ENCODE results near the gene PGA4. TPM values are rescaled to one million over a fixed set of nuclear protein-coding genes. Genes with fewer than 3 reads are reported as not detected.

PGA4 gene
- total RNA-seq, result not detected in 2 replicates

GRCh38 chr11:61222047-61222446 lies at the start of gene PGA4:
Gene PGA4, plus strand, starts transcription at chr11:61222347. Its CDS starts 54 bp downstream, at chr11:61222401.

GRCh38 chr11:61202950-61203746 lies 19.0 kb upstream of the PGA4 start, which contains the start of gene PGA3:
Gene PGA3, plus strand, starts transcription at chr11:61203515. Its CDS starts 50 bp downstream, at chr11:61203565.

DNA sequence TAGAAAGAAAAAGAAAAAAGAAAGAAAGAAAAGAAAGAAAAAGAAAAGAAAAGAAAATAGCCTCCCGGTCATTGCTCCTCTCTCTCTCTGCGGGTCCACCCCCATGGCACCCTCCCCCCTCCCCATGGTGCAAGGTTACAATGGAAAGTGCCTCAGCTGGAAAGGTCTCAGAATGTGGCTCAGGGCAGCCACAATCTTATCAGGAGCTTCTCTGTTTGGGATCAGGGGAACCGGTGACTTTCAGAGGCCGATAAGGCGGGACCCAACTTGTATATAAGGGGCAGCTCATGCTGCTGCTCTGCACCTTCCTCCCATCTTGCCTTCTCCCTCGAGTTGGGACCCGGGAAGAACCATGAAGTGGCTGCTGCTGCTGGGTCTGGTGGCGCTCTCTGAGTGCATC lies 18.7 kb downstream of the PGA4 start, which contains the start of gene PGA5:
TSS of gene PGA5 (plus strand) at position 301 of the 400 bp plus-strand sequence. CDS start at position 353, 52 bp downstream.

Other genes with a start within 250 kb of the PGA4 start
- gene CD5, start 119.9 kb upstream of the PGA4 start, total RNA-seq, result not detected in 2 replicates
- 9.6 and 11.5 TPM in 2 replicates for gene VPS37C, start 60.9 kb upstream of the PGA4 start, total RNA-seq
- not detected in 2 replicates for gene PGA3, start 18.8 kb upstream of the PGA4 start, total RNA-seq
- not detected in 2 replicates for gene PGA5, start 18.8 kb downstream of the PGA4 start, total RNA-seq
- gene VWCE, start 73.0 kb downstream of the PGA4 start, total RNA-seq, result 0.11 and 0.62 TPM in 2 replicates
- 353 and 373 TPM in 2 replicates for gene DDB1, start 110.8 kb downstream of the PGA4 start, total RNA-seq
- gene TKFC, start 110.9 kb downstream of the PGA4 start, total RNA-seq, result 18.8 and 26.5 TPM in 2 replicates
- gene CYB561A3, start 139.5 kb downstream of the PGA4 start, total RNA-seq, result 33.6 and 43.5 TPM in 2 replicates
- gene TMEM138, start 140.0 kb downstream of the PGA4 start, total RNA-seq, result 15.4 and 19.0 TPM in 2 replicates
- 8.3 and 8.5 TPM in 2 replicates for gene TMEM216, start 170.2 kb downstream of the PGA4 start, total RNA-seq
- gene CPSF7, start 207.6 kb downstream of the PGA4 start, total RNA-seq, result 15.4 and 16.6 TPM in 2 replicates
- 33.8 and 35.1 TPM in 2 replicates for gene SDHAF2, start 207.8 kb downstream of the PGA4 start, total RNA-seq